ENCODE data around the gene OR10P1. TPM values are rescaled to one million over a fixed set of nuclear protein-coding genes. Genes with fewer than 3 reads are reported as not detected.

Gene OR10P1
- total RNA-seq, 6 donors from 2014 or later = not detected

- no peak for TF ChIP-seq POLR2A (IDR thresholded peaks at IDR 0.05)
- no peak for TF ChIP-seq CTCF (IDR thresholded peaks at IDR 0.05)
- TF ChIP-seq EP300 (IDR thresholded peaks at IDR 0.05) = no peak
- no peak for TF ChIP-seq POLR2AphosphoS5 (IDR thresholded peaks at IDR 0.05)
- Histone ChIP-seq H3K36me3 (no peaks in the 10 kb centered on the region), H3K4me1 (peaks cover 0 to 13% (median 9%) of the 10 kb centered on the region in 4 donors), H3K27ac (no peak overlapping the region), H3K27me3 (no peaks in the 10 kb centered on the region), H3K4me3 (no peak overlapping the region), H3K9me3 (no peaks in the 10 kb centered on the region)
- WGBS, 2 donors = 75 to 90% methylated on average over 4 of the region's 4 CpGs
- DNase-seq (no peak), ATAC-seq (ENCODE audit: low FRiP score in 2 of 2) (peak in 1 of 2 donors; percentile 9)
Measured at GRCh38 chr12:55657212-55657611, 20.5 kb downstream of the OR10P1 start.

- TF ChIP-seq POLR2A (IDR thresholded peaks at IDR 0.05) = no peak
- no peak for TF ChIP-seq EP300 (IDR thresholded peaks at IDR 0.05)
- no peak for TF ChIP-seq POLR2AphosphoS5 (IDR thresholded peaks at IDR 0.05)
- TF ChIP-seq CTCF (IDR thresholded peaks at IDR 0.05) = no peak
- no peak for DNase-seq
- 70 to 81% methylated on average over 6 of the region's 6 CpGs for WGBS, 2 donors
- Histone ChIP-seq H3K36me3 (no peaks in the 10 kb centered on the region), H3K9me3 (no peaks in the 10 kb centered on the region), H3K4me1 (peaks cover 0 to 13% (median 9%) of the 10 kb centered on the region in 4 donors), H3K27ac (no peak overlapping the region), H3K27me3 (no peaks in the 10 kb centered on the region), H3K4me3 (no peak overlapping the region)
- ATAC-seq (ENCODE audit: low FRiP score in 2 of 2) = peak in 1 of 2 donors; percentile 17
Measured at GRCh38 chr12:55658212-55658611, 21.5 kb downstream of the OR10P1 start.

GRCh38 chr12:55658635-55659391 is 22.1 kb downstream of the OR10P1 start:
- TF ChIP-seq CTCF (IDR thresholded peaks at IDR 0.05) = no peak
- TF ChIP-seq POLR2A (IDR thresholded peaks at IDR 0.05) = no peak
- TF ChIP-seq POLR2AphosphoS5 (IDR thresholded peaks at IDR 0.05) = no peak
- no peak for TF ChIP-seq EP300 (IDR thresholded peaks at IDR 0.05)
- Histone ChIP-seq H3K4me1 (peaks cover 0 to 13% (median 9%) of the 10 kb centered on the region in 4 donors), H3K27me3 (no peaks in the 10 kb centered on the region), H3K9me3 (no peaks in the 10 kb centered on the region), H3K4me3 (no peak overlapping the region), H3K27ac (no peak overlapping the region), H3K36me3 (no peaks in the 10 kb centered on the region)
- 70 to 80% methylated on average over 3 of the region's 3 CpGs for WGBS, 2 donors
- DNase-seq (no peak), ATAC-seq (ENCODE audit: low FRiP score in 2 of 2) (peak in 1 of 2 donors; percentile 42)

GRCh38 chr12:55659486-55660385 is 23.0 kb downstream of the OR10P1 start:
- H3K36me3 ChIP-seq = no peaks in the 10 kb centered on the region
- H3K4me3 ChIP-seq = no peak overlapping the region
- H3K4me1 ChIP-seq = peaks cover 0 to 13% (median 9%) of the 10 kb centered on the region in 4 donors
- H3K27ac ChIP-seq = no peak overlapping the region
- H3K9me3 ChIP-seq = no peaks in the 10 kb centered on the region
- 76 to 79% methylated on average over 8 to 9 of the region's 9 CpGs for WGBS, 2 donors
- DNase-seq = no peak
- peak; percentile 12 to 55 for ATAC-seq (ENCODE audit: low FRiP score in 2 of 2)
- H3K27me3 ChIP-seq = no peaks in the 10 kb centered on the region
- TF ChIP-seq POLR2AphosphoS5 (IDR thresholded peaks at IDR 0.05) (no peak), CTCF (IDR thresholded peaks at IDR 0.05) (peak in 5 of 6 experiments; percentile 8 to 39 (median 23)), POLR2A (IDR thresholded peaks at IDR 0.05) (no peak), EP300 (IDR thresholded peaks at IDR 0.05) (no peak)
